BE2C (cell line): Measurements from ENCODE around the gene MRPL1.

ENCODE experiments used
- DNase-seq: peaks from one replicate; pipeline ENCODE4 v3.0.0-alpha.2; 2020
- H3K27me3 ChIP-seq: fragments of 250-450 bp; sonication (Bioruptor Pico); 2 replicates; pipeline ENCODE4 v1.5.1; 2020; ENCODE audit warnings: mild to moderate bottlenecking
- H3K36me3 ChIP-seq: fragments of 250-450 bp; sonication (Bioruptor Pico); 2 replicates; pipeline ENCODE4 v1.5.1; 2020; ENCODE audit warnings: mild to moderate bottlenecking
- H3K4me1 ChIP-seq: fragments of 250-450 bp; sonication (Bioruptor Pico); 2 replicates; pipeline ENCODE4 v1.5.1; 2020
- H3K4me3 ChIP-seq: 2 replicates; pipeline ENCODE4 v1.5.1; 2011; ENCODE audit warnings: low read depth, low read length
- H3K9me3 ChIP-seq: fragments of 250-450 bp; sonication (Bioruptor Pico); 2 replicates; pipeline ENCODE4 v1.5.1; 2020
- TF ChIP-seq, protein P1 (sequence below): IDR thresholded peaks from 2 replicates; pipeline ENCODE4 v1.5.1; 2012; ENCODE audit warnings: mild to moderate bottlenecking, low read depth, low read length

MRPL1 gene

DNA sequence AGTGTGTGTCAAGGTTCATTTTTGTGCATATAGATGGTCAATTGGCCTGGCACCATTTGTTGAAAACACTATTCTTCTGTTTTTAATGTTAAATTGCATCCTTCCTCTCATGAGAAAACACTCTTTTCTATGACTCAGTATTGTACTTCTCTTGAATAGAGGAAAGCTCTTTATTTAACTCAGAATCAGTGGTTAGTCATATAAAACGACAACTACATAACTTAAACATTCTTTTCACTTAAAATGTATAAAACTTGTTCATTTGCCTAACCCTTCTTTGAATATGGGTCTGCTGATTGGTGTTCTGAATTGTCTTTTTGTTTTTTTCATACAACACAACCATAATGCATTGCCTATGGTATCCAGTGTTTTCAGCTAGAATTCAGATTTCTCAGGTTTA, 17.2 kb upstream of the MRPL1 start:
- TF ChIP-seq, protein P1, sequence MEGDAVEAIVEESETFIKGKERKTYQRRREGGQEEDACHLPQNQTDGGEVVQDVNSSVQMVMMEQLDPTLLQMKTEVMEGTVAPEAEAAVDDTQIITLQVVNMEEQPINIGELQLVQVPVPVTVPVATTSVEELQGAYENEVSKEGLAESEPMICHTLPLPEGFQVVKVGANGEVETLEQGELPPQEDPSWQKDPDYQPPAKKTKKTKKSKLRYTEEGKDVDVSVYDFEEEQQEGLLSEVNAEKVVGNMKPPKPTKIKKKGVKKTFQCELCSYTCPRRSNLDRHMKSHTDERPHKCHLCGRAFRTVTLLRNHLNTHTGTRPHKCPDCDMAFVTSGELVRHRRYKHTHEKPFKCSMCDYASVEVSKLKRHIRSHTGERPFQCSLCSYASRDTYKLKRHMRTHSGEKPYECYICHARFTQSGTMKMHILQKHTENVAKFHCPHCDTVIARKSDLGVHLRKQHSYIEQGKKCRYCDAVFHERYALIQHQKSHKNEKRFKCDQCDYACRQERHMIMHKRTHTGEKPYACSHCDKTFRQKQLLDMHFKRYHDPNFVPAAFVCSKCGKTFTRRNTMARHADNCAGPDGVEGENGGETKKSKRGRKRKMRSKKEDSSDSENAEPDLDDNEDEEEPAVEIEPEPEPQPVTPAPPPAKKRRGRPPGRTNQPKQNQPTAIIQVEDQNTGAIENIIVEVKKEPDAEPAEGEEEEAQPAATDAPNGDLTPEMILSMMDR = no peak
- H3K4me3 ChIP-seq = no peak overlapping the region
- H3K27me3 ChIP-seq = no peaks in the 10 kb centered on the region
- H3K4me1 ChIP-seq = no peaks in the 10 kb centered on the region
- H3K36me3 ChIP-seq = no peaks in the 10 kb centered on the region
- H3K9me3 ChIP-seq = no peaks in the 10 kb centered on the region
- no peak for DNase-seq

DNA sequence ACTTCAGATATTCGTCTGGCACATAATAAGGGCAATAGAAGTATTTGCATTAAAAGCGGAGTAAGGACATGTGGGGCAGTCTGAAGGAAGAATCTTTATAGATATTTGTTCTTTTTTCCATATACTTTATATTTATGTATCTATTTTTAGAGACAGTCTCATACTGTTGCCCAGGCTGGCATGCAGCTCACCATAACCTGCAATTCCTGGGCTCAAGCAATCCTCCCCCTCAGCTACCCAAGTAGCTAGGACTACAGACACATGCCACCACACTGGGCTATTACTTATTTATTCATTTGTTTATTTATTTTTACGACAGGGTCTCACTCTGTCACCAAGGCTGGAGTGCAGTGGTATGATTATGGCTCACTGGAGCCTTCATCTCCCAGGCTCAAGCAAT, 16.7 kb upstream of the MRPL1 start:
- TF ChIP-seq, protein P1 = no peak
- H3K9me3 ChIP-seq = no peaks in the 10 kb centered on the region
- no peaks in the 10 kb centered on the region for H3K4me1 ChIP-seq
- no peaks in the 10 kb centered on the region for H3K27me3 ChIP-seq
- H3K4me3 ChIP-seq = no peak overlapping the region
- DNase-seq = no peak
- no peaks in the 10 kb centered on the region for H3K36me3 ChIP-seq

DNA sequence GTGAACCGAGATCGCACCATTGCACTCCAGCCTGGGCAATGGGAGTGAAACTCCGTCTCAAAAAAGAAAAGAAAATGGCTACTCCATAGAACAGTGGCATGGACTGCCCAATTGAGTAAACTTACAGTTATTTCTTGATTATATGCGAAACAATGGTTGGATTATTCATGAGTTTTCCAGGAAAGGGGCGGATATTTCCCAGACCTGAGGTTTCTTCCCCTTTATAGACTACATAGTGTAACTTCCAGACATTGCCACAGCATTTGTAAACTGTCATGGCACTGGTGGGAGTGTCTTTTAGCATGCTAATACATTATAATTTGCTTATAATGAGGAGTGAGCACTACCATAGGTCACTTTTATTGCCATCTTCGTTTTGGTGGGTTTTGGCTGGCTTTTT, 14.1 kb upstream of the MRPL1 start:
- DNase-seq = no peak
- no peak overlapping the region for H3K4me3 ChIP-seq
- TF ChIP-seq, protein P1 = no peak

DNA sequence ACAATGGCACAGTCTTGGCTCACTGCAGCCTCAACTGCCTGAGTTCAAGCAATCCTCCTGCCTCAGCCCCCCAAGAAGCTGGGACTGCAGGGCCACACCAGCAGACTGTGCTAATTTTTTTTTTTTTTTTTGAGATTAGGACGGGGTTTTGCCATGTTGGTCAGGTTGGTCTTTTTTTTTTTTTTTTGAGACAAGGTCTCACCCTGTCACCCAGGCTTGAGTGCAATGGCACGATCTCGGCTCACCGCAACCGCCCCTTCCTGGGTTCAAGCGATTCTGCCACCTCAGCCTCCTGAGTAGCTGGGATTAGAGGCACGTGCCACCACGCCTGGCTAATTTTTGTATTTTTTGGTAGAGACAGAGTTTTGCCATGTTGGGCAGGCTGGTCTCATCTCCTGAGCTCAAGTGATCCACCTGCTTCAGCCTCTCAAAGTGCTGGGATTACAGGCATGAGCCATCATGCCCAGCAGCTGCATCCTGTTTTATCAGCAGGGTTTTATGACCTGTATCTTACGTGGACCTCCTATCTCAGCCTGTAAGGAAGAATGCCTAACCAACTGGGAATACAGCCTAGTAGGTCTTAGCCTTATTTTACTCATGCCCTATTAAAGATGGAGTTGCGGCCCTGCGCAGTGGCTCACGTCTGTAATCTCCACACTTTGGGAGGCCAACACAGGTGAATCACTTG, 13.2 kb upstream of the MRPL1 start:
- Histone ChIP-seq H3K9me3 (no peaks in the 10 kb centered on the region), H3K4me3 (no peak overlapping the region), H3K36me3 (no peaks in the 10 kb centered on the region), H3K4me1 (no peaks in the 10 kb centered on the region), H3K27me3 (no peaks in the 10 kb centered on the region)
- TF ChIP-seq, protein P1 = no peak
- no peak for DNase-seq

More for the DNA sequence above, 14.1 kb upstream of the MRPL1 start:
- Histone ChIP-seq H3K4me1 (no peaks in the 10 kb centered on the region), H3K36me3 (no peaks in the 10 kb centered on the region), H3K9me3 (no peaks in the 10 kb centered on the region), H3K27me3 (no peaks in the 10 kb centered on the region)

DNA sequence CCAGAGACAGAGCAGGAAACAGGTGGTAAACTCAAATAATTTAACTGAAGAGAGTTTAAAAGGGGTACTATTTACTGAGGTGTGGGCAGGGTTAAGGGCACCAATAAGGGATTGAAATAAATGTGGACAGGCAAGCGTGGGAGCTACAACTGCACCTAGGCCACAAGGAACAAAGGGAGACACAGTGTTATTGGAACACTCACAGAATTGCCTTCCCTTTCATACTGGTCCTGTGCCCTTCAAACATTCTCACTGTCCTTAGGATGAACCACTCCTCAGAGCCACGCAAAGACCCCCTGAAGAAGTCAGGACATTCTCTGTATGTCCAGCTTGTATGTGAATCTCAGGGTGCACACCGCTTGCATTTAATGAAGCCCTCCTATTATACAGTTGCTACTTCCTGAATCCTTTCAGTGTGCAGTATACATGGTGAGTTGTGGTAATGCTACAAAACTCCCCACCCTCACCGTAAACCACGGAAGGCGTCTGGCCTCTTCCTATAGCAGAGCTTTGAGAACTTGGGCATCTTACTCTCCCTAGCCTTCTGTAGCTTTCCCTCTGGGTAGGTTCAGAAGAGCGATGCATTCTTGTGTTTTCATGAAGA, 9.6 kb upstream of the MRPL1 start:
- TF ChIP-seq, protein P1 = no peak
- Histone ChIP-seq H3K9me3 (no peaks in the 10 kb centered on the region), H3K4me1 (no peaks in the 10 kb centered on the region), H3K27me3 (no peaks in the 10 kb centered on the region), H3K4me3 (no peak overlapping the region), H3K36me3 (no peaks in the 10 kb centered on the region)
- DNase-seq = no peak

DNA sequence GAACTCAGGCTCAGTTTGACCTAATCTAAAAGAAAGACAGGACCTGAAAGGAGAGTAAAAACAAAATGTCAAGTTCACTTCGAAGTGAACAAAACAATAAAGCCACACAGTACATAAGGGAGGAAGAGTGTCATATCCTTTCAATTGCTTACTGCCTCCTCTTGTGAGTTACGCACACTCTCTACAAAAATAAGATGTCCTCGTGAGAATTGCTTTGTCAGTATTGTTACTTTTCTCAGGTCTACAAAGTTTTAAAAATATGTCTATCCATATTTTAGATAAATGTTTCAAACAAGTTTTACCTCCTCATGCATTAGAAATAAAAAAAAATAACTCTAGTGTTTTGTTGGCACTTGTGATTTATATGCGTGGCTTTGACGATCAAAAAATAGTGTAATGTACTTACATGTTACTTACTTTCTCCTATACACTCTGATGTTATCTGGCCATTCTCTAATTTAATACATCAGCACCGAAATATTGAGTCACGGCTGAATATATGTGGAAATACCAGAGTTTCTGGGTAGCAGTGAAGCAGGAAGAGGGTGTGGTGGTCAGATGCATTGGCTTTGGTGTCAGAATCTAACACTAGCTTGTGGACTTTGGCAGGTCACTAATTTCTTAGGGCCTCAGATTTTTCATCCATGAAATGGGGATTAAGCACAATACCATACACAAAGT, 8.1 kb upstream of the MRPL1 start:
- Histone ChIP-seq H3K27me3 (no peaks in the 10 kb centered on the region), H3K9me3 (no peaks in the 10 kb centered on the region)
- TF ChIP-seq, protein P1 = no peak

More for the DNA sequence above, 8.1 kb upstream of the MRPL1 start:
- no peak for DNase-seq
- H3K36me3 ChIP-seq = no peaks in the 10 kb centered on the region
- no peaks in the 10 kb centered on the region for H3K4me1 ChIP-seq
- no peak overlapping the region for H3K4me3 ChIP-seq
